H1 (cell line): ENCODE data around the gene SNRK. TPM values are rescaled to one million over a fixed set of nuclear protein-coding genes. Genes with fewer than 3 reads are reported as not detected.

ENCODE experiments used
- FOSL1 ChIP-seq: IDR thresholded peaks from 2 replicates; pipeline ENCODE4 v1.6.1; 2011; ENCODE audit warnings: mild to moderate bottlenecking, low read depth, low read length, moderate library complexity; ENCODE audit not compliant: insufficient read depth
- JUN ChIP-seq: IDR thresholded peaks from 2 replicates; pipeline ENCODE4 v1.6.1; 2011; ENCODE audit warnings: low read depth, mild to moderate bottlenecking, improper control_type of control experiment, low read length
- SP1 ChIP-seq: IDR thresholded peaks from 2 replicates; pipeline ENCODE4 v1.6.1; 2011; ENCODE audit warnings: low read depth, low read length
- TEAD4 ChIP-seq: IDR thresholded peaks from 2 replicates; pipeline ENCODE4 v1.6.1; 2012; ENCODE audit warnings: low read depth, low read length, inconsistent platforms, mixed read lengths
- polyA plus RNA-seq, 7 experiments: library from polyadenylated mRNA; depleted of rRNA in 3 of 7; stranded (reverse) in 5 of 7; unstranded in 2 of 7; fragments of >200 nt in 5 of 7; fragments of 200-250 nt in 2 of 7; gene quantifications; 1 replicate in 5 of 7; 2 replicates in 1 of 7; 4 replicates in 1 of 7; pipeline versions ENCODE4 v1.2.1 to v1.2.3, GENCODE V29; 2011 to 2013; ENCODE audit warnings: missing spikeins in 2 of 7, mixed read lengths in 2 of 7
- total RNA-seq: library from RNA; stranded (reverse); fragmentation: NEBNext Ultra II Directional; extraction: Animal tissue kit (Norgen Biotek cat#: 25700); gene quantifications from 2 replicates; pipeline ENCODE4 v1.2.1, GENCODE V29; 2021
- TF ChIP-seq, protein P1 (sequence below): IDR thresholded peaks from 2 replicates; pipeline ENCODE4 v1.6.1; 2011; ENCODE audit warnings: low read depth, mild to moderate bottlenecking, low read length; ENCODE audit not compliant: insufficient read depth

Gene SNRK
- total and polyA plus RNA-seq, 2 of the 8 experiments (the other 6 are each of a cell fraction or from before 2014, with no cell fraction given) = 4.4 to 11.7 TPM

- TF ChIP-seq JUN (no peak), SP1 (no peak), FOSL1 (no peak), TEAD4 (no peak)
- TF ChIP-seq, protein P1, sequence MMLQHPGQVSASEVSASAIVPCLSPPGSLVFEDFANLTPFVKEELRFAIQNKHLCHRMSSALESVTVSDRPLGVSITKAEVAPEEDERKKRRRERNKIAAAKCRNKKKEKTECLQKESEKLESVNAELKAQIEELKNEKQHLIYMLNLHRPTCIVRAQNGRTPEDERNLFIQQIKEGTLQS = no peak
Measured at GRCh38 chr3:43399034-43399433, 112.7 kb downstream of the SNRK start (continued).
